Adrenal gland (tissue), 5 donors: ENCODE measurements around the gene SLC1A1.

ENCODE experiments used
- CTCF ChIP-seq, 6 experiments: fragments of 450-650 bp in 4 of 6; fragments of 200-600 bp in 2 of 6; sonication (generic) in 1 of 6; IDR thresholded peaks; 1 replicate in 5 of 6; 2 replicates in 1 of 6; pipeline versions ENCODE4 v1.5.1 to v1.8.0; 2016 to 2021; ENCODE audit warnings: antibody characterized with exemption in 6 of 6, mild to moderate bottlenecking in 2 of 6, moderate library complexity in 1 of 6
- POLR2A ChIP-seq, 2 donors: fragments of 450-650 bp; IDR thresholded peaks; one replicate each; pipeline ENCODE4 v1.6.1; 2017; ENCODE audit warnings: antibody characterized with exemption in 2 of 2, mild to moderate bottlenecking in 2 of 2, moderate library complexity in 1 of 2
- donor health status: DM: no; HTN: no; CAD: no.

GRCh38 chr9:4497395-4497794 is 7.1 kb downstream of the SLC1A1 start:
- no peak for TF ChIP-seq POLR2A (IDR thresholded peaks at IDR 0.05)
- no peak for TF ChIP-seq CTCF (IDR thresholded peaks at IDR 0.05)
